HUES48 (cell line): Measurements from ENCODE around the gene TPST1.

Source experiments
- H3K27ac ChIP-seq: one replicate; pipeline ENCODE4 v1.7.0; 2013; ENCODE audit warnings: low read depth, low read length, inconsistent platforms
- H3K27me3 ChIP-seq: 2 replicates; pipeline ENCODE4 v1.6.1; 2013; ENCODE audit warnings: mild to moderate bottlenecking, low read length; ENCODE audit not compliant: control insufficient read depth, insufficient read depth
- H3K36me3 ChIP-seq: 2 replicates; pipeline ENCODE4 v1.6.1; 2013; ENCODE audit warnings: low read length; ENCODE audit not compliant: control insufficient read depth, insufficient read depth
- H3K4me1 ChIP-seq: 2 replicates; pipeline ENCODE4 v1.6.1; 2013; ENCODE audit warnings: mild to moderate bottlenecking, low read length; ENCODE audit not compliant: control insufficient read depth, insufficient read depth
- H3K4me3 ChIP-seq: 2 replicates; pipeline ENCODE4 v1.5.1; 2013; ENCODE audit warnings: mild to moderate bottlenecking, low read depth, low read length
- H3K9ac ChIP-seq: 2 replicates; pipeline ENCODE4 v1.6.1; 2013; ENCODE audit warnings: mild to moderate bottlenecking, low read depth, low read length, moderate library complexity
- H3K9me3 ChIP-seq: 2 replicates; pipeline ENCODE4 v1.6.1; 2013; ENCODE audit warnings: low read length; ENCODE audit not compliant: control insufficient read depth, insufficient read depth

The TPST1 gene

DNA sequence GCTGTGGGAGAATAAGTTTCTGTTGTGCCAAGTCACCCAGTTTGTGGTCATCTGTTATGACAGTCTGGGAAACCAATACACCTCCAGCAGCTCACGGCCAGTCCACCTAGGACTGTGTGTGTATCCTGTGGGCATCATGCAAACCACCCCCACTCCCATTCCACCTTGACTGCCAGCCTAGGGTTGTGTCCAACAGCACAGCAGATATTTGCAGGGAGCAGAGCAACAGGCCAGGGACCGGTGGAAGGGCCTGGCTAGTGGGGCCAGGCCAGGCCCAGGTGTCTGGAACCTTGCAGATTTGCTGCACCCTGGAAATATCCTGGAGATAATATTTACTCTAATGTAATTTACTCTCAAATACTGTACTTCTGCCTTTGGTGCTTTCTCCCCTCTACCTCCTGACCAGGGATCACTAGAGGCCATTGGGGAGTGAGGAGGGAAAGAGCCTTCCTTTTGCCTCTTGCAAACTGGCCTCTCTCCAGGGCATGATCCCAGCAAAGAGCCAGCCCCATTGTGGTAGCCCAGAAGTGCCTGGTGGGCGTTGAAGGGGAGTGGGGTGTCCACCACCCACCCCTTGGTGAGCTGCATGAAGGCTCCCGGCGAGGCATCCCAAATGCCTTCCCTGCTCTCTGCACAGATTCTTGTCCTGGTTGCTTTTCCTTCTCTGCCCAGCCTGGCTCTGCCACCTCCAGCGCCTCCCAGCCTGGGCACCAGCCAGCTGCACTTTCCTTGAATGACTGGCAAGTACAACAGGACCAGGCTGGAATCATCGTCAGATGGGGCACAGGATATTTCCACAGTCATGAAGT is 15.2 kb upstream of the TPST1 start:
- no peak overlapping the region for H3K9ac ChIP-seq
- H3K27me3 ChIP-seq: no peaks in the 10 kb centered on the region
- no peak overlapping the region for H3K4me3 ChIP-seq
- no peaks in the 10 kb centered on the region for H3K4me1 ChIP-seq
- H3K36me3 ChIP-seq: no peaks in the 10 kb centered on the region
- H3K27ac ChIP-seq: no peak overlapping the region
- H3K9me3 ChIP-seq: peaks cover 5% of the 10 kb centered on the region; the same call in 1 of the 2 replicates

DNA sequence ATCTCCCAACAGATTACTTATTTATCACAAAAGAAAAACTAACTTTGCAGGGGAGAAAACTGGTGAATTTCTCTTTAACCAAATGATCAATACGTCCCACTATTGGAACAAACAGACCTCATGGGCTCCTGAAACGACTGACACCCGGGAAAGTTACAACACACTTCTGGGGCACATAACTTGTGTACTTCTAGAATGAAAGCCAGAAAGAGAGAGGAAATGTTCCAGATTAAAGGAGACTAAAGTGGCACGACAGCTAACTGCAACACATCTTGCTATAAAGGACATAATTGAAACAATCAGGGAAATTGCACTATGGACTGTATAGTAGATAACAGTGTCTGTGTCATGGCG is 14.7 kb upstream of the TPST1 start:
- H3K27ac ChIP-seq: no peak overlapping the region
- H3K36me3 ChIP-seq: no peaks in the 10 kb centered on the region

DNA sequence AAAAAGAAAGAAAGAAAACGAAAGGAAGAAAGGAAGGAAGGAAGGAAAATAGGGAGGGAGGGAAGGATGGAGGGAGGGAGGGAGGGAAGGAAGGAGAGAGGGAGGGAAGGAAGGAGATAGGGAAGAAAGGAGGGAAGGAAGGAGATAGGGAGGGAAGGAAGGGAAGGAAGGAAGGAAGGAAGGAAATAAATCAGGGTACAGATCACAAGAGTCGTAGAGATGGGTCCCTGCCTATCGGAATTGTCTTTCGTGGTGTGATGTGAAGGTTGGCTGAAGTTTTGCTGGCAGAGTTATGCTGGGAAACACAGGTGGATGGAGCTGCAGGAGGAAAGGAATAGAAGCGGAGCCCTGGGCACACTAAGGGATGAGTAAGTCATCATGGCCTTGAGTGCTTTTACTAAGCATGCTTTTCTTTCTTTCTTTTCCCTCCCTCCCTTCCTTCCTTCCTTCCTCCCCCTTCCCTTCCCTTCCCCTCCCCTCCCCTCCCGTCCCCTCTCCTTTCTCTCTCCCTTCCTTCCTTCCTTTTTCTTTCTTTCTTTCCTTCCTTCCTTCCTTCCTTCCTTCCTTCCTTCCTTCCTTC is 11.9 kb upstream of the TPST1 start:
- Histone ChIP-seq H3K4me3 (no peak overlapping the region), H3K4me1 (peaks cover 3% of the 10 kb centered on the region; the same call in 1 of the 2 replicates), H3K36me3 (no peaks in the 10 kb centered on the region), H3K27me3 (no peaks in the 10 kb centered on the region), H3K9me3 (no peaks in the 10 kb centered on the region), H3K9ac (no peak overlapping the region), H3K27ac (no peak overlapping the region)

More for the DNA sequence above, 14.7 kb upstream of the TPST1 start:
- no peak overlapping the region for H3K9ac ChIP-seq
- peaks cover 5% of the 10 kb centered on the region; the same call in 1 of the 2 replicates for H3K9me3 ChIP-seq
- H3K4me1 ChIP-seq: no peaks in the 10 kb centered on the region
- H3K4me3 ChIP-seq: no peak overlapping the region
- H3K27me3 ChIP-seq: no peaks in the 10 kb centered on the region

DNA sequence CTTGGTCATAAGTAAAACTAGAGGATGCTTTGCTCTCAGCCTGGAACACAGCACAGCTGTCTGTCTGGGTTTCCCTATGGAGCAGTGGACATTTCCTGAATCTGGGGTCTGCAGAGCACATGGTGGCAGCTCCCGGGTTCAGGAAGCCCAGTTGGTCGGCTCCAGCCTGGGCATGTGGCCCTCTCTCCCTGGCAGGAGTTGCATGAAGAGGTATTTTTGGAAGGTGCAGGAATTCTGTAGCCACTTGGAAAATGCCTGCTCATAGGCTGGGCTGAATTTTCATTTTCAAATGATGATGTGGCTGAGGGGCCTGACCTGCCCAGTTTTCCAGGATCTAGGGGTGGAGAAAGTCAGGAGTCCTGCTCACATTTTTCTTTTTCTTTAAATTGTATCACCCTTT is 6.7 kb upstream of the TPST1 start:
- H3K36me3 ChIP-seq: no peaks in the 10 kb centered on the region
- peaks cover 9% of the 10 kb centered on the region; the same call in 1 of the 2 replicates for H3K4me1 ChIP-seq
- H3K9me3 ChIP-seq: no peaks in the 10 kb centered on the region
- no peak overlapping the region for H3K4me3 ChIP-seq
- H3K9ac ChIP-seq: no peak overlapping the region
- H3K27me3 ChIP-seq: no peaks in the 10 kb centered on the region
- no peak overlapping the region for H3K27ac ChIP-seq

DNA sequence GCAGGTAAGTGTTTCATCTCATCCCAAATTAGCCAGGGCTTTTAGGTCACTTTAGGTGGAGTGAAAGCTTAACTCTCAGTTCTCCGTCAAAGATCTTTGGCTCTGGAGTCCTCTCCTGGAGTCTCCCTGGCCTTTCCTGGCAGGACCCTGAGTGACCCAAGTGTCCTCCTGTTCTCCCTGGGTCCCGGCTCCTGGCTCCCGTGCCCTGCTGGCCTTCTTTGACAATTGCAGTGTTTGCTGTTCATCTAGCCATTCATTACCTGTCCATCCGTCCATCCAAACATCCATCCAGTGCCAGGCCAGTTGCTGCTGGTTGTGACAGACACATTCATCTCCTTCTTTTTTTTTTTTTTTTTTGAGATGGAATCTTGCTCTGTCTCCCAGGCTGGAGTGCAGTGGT is 6.2 kb upstream of the TPST1 start:
- Histone ChIP-seq H3K27me3 (no peaks in the 10 kb centered on the region), H3K27ac (no peak overlapping the region), H3K9ac (no peak overlapping the region), H3K4me1 (peaks cover 9% of the 10 kb centered on the region; the same call in 1 of the 2 replicates), H3K9me3 (no peaks in the 10 kb centered on the region), H3K36me3 (no peaks in the 10 kb centered on the region), H3K4me3 (no peak overlapping the region)

DNA sequence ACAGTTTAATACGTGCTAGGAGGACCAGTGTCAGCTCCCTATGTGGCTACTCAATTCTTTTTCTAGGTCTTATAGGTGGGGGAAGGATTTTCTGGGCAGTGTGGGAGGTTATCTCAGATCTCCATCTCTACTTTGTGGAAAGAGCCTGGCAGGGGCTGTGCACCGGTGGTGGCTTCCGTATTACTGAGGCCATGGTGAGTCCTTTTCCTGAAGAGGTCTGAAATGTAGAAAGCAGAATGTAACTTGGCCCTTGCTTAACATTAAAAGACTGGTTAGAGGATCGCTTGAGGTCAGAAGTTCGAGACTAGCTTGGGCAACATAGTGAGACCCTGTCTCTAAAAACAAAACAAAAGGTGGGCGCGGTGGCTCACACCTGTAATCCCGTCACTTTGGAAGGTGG is 2.7 kb upstream of the TPST1 start:
- no peaks in the 10 kb centered on the region for H3K36me3 ChIP-seq
- H3K27me3 ChIP-seq: no peaks in the 10 kb centered on the region
- no peak overlapping the region for H3K4me3 ChIP-seq
- peaks cover 16% of the 10 kb centered on the region for H3K4me1 ChIP-seq
- H3K9me3 ChIP-seq: no peaks in the 10 kb centered on the region
- no peak overlapping the region for H3K27ac ChIP-seq
- no peak overlapping the region for H3K9ac ChIP-seq

DNA sequence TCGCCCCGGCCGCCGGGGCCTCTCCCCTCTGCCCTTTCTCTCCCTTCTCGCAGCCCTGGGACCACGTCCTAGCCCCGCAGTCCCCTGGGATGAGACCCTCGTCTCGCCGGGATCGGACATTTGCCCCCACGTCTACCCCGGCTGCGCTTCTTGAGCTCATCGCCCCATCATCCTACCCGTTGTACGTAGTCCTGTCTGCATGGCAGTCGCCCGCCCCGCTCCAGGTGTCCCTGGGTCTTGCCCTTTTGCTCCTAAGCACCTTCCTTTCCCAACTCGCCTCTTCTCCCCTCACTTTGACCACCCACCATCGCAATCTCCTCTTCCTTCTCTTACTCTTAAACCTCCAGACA is 582 bp downstream of the TPST1 start:
- peak overlapping the region; percentile 79; the same call in 1 of the 2 replicates for H3K9ac ChIP-seq
- H3K4me3 ChIP-seq: peak overlapping the region; percentile 91
- peaks cover 7% of the 10 kb centered on the region for H3K4me1 ChIP-seq
- peaks cover 8% of the 10 kb centered on the region; the same call in 1 of the 2 replicates for H3K36me3 ChIP-seq
- H3K27ac ChIP-seq: no peak overlapping the region
- no peaks in the 10 kb centered on the region for H3K27me3 ChIP-seq
- no peaks in the 10 kb centered on the region for H3K9me3 ChIP-seq

DNA sequence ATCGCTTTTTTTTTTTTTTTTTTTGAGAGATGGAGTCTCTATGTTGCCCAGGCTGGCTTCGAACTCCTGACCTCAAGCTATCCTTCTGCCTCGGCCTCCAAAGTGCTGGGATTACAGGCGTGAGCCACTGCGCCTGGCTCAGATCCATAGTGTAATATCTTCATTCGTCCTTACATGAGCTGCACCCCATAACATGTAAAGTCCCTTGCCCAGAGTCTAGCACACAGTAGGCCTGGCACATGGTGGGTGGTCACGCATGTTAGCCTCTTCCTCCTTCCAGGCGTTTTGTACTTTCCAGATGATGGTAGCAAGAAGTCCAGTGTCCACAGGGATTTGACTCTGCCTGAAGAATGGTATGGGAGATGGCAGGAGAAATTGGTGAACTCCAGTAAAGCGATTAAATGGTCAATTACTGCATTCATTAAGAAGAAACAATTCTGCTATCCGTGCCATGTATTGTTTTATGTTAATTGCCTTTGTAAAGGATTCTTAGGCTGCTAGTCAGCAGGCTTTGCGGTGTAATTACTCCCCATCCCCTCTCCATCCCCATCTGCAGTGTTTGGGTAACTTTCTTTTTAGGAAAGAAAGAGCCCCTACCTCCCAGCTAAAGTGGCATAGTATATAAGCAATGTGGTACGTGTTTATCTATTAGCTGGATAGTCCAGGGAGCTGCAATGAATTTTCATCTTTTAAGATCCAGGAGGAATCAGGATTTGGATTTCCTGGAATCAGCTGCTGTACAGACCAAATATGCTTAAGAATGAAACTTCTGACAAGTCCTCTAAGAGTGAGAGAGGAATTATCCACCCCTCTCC is 1.2 kb downstream of the TPST1 start:
- Histone ChIP-seq H3K36me3 (peaks cover 8% of the 10 kb centered on the region; the same call in 1 of the 2 replicates), H3K27ac (no peak overlapping the region), H3K4me3 (peak overlapping the region; percentile 91), H3K9me3 (no peaks in the 10 kb centered on the region), H3K27me3 (no peaks in the 10 kb centered on the region), H3K4me1 (peaks cover 7% of the 10 kb centered on the region), H3K9ac (no peak overlapping the region)

DNA sequence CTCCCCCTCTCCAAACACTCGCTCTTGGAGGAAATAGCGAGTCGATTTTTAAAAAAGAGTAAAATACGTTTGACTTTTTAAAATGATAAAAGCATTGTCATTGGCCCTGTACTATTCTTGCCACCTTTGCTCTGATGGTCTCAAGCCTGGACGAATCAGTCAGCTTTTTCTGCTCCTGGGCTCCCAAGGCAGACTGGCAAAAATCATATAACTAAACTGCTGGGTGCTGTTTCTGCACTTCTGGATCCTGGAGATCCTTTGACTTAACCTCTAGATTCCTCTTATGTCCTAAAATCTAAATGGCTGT is 1.8 kb downstream of the TPST1 start:
- H3K36me3 ChIP-seq: peaks cover 8% of the 10 kb centered on the region; the same call in 1 of the 2 replicates
- no peak overlapping the region for H3K27ac ChIP-seq
- no peaks in the 10 kb centered on the region for H3K9me3 ChIP-seq
- H3K27me3 ChIP-seq: no peaks in the 10 kb centered on the region
- no peak overlapping the region for H3K4me3 ChIP-seq
- no peak overlapping the region for H3K9ac ChIP-seq
- H3K4me1 ChIP-seq: peaks cover 7% of the 10 kb centered on the region

DNA sequence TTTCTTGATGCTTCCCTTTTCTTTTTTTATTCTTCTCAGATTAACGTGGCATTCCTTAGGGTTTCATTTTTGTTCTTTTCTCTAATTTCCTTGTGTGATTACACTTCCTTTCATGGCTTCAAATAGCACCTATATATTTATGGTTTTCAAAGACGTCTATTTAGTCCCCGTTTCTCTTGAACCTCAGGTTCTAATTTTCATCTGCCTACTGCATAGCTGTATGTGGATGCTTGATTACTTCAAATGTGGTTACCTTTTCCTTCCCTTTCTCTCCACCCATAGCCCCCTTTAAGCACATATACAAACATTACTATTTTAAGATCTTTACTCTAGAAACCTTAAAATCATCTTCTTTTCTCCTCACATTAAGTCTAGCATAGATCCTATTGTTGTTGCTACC is 2.4 kb downstream of the TPST1 start:
- Histone ChIP-seq H3K4me3 (no peak overlapping the region), H3K27ac (no peak overlapping the region), H3K4me1 (peaks cover 7% of the 10 kb centered on the region), H3K27me3 (no peaks in the 10 kb centered on the region), H3K9me3 (no peaks in the 10 kb centered on the region), H3K36me3 (peaks cover 8% of the 10 kb centered on the region; the same call in 1 of the 2 replicates), H3K9ac (no peak overlapping the region)

DNA sequence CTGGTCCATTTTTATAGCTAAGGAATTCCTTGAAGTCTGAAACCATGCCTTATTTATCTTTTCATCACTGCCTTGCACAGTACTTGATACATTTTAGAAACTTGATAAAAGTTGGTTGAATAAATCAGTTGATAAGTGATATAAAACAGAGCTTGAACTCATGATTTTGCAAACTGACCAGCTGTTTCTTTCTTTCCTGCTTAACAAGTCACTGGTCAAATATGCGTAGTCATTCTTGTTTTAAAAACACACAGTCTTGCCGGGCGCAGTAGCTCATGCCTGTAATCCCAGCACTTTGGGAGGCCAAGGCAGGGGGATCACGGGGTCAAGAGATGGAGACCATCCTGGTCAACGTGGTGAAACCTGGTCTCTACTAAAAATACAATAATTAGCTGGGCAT is 6.3 kb downstream of the TPST1 start:
- Histone ChIP-seq H3K4me1 (peaks cover 3% of the 10 kb centered on the region; the same call in 1 of the 2 replicates), H3K36me3 (peaks cover 8% of the 10 kb centered on the region; the same call in 1 of the 2 replicates), H3K9me3 (no peaks in the 10 kb centered on the region), H3K27me3 (no peaks in the 10 kb centered on the region), H3K9ac (no peak overlapping the region), H3K27ac (no peak overlapping the region), H3K4me3 (no peak overlapping the region)
